SK-N-SH (cell line): ENCODE measurements around the gene ABLIM1. TPM values are rescaled to one million over a fixed set of nuclear protein-coding genes. Genes with fewer than 3 reads are reported as not detected.

Source experiments
- CTCF ChIA-PET: fragments of 300-600, 350-600 bp; formaldehyde crosslinking; extraction: SDS; loops from one replicate; lab custom pipeline; 2021; lab: Yijun Ruan, JAX
- POLR2A ChIA-PET: fragments of 350-600 bp; sonication (Branson Sonifier 250); formaldehyde crosslinking; extraction: SDS; loops from one replicate; lab custom pipeline; 2020; ENCODE audit warnings: antibody characterized with exemption, inconsistent platforms; lab: Yijun Ruan, JAX
- DNase-seq: peaks from one replicate; pipeline ENCODE4 v3.0.0; 2012
- H2AFZ ChIP-seq: fragments of 200-600 bp; sonication (generic); 2 replicates; pipeline ENCODE4 v1.8.1; 2016; ENCODE audit warnings: antibody characterized with exemption, mild to moderate bottlenecking, low read depth
- H3F3A ChIP-seq: fragments of 200-600 bp; sonication (generic); replicated peaks from 2 replicates; pipeline ENCODE3; 2016; ENCODE audit warnings: antibody characterized with exemption, mild to moderate bottlenecking; ENCODE audit not compliant: insufficient read depth
- H3K27ac ChIP-seq, 2 experiments: fragments of 200-500 bp in 1 of 2; fragments of 200-600 bp in 1 of 2; sonication (Bioruptor generic) in 1 of 2; sonication (generic), shearing (Covaris generic) in 1 of 2; 2 replicates each; pipeline versions ENCODE4 v1.5.1 to v1.6.1; 2014 to 2016; ENCODE audit warnings: low read depth in 2 of 2, inconsistent platforms in 1 of 2, low read length in 1 of 2, mild to moderate bottlenecking in 1 of 2, mixed read lengths in 1 of 2
- H3K27me3 ChIP-seq: fragments of 200-600 bp; sonication (generic), shearing (Covaris generic); 2 replicates; pipeline ENCODE4 v1.6.1; 2016; ENCODE audit warnings: mixed run types; ENCODE audit not compliant: insufficient read depth
- H3K36me3 ChIP-seq, 2 experiments: fragments of 200-500 bp in 1 of 2; fragments of 200-600 bp in 1 of 2; sonication (Bioruptor generic) in 1 of 2; sonication (generic) in 1 of 2; replicated peaks in 1 of 2; 2 replicates each; pipeline versions ENCODE3 to v1.5.1; 2014 to 2016; ENCODE audit warnings: low read length in 1 of 2, mild to moderate bottlenecking in 1 of 2; ENCODE audit not compliant: insufficient read depth in 2 of 2, control insufficient read depth in 1 of 2
- H3K4me1 ChIP-seq, 2 experiments: fragments of 200-500 bp in 1 of 2; fragments of 200-600 bp in 1 of 2; sonication (Bioruptor generic) in 1 of 2; sonication (generic), shearing (Covaris generic) in 1 of 2; 2 replicates each; pipeline versions ENCODE4 v1.5.1 to v1.6.1; 2014 to 2016; ENCODE audit warnings: low read depth in 1 of 2, low read length in 1 of 2, mixed run types in 1 of 2; ENCODE audit not compliant: insufficient read depth in 2 of 2, control insufficient read depth in 1 of 2
- H3K4me2 ChIP-seq: fragments of 200-600 bp; sonication (generic), shearing (Covaris generic); 2 replicates; pipeline ENCODE4 v1.6.1; 2017; ENCODE audit warnings: mixed run types
- H3K4me3 ChIP-seq, 2 experiments: fragments of 200-500 bp in 1 of 2; fragments of 200-600 bp in 1 of 2; sonication (Bioruptor generic) in 1 of 2; sonication (generic), shearing (Covaris generic) in 1 of 2; 2 replicates each; pipeline versions ENCODE4 v1.5.1 to v1.8.1; 2014 to 2016; ENCODE audit warnings: low read depth in 2 of 2, inconsistent platforms in 1 of 2, low read length in 1 of 2, mild to moderate bottlenecking in 1 of 2, mixed read lengths in 1 of 2, moderate library complexity in 1 of 2
- H3K79me2 ChIP-seq: fragments of 200-600 bp; sonication (generic); 2 replicates; pipeline ENCODE4 v1.8.1; 2017; ENCODE audit warnings: mild to moderate bottlenecking; ENCODE audit not compliant: insufficient read depth
- H3K9ac ChIP-seq: fragments of 200-600 bp; sonication (generic); 2 replicates; pipeline ENCODE4 v1.6.1; 2017; ENCODE audit warnings: mixed run types
- H3K9me2 ChIP-seq: fragments of 200-600 bp; sonication (generic); 2 replicates; pipeline ENCODE4 v1.6.1; 2017; ENCODE audit warnings: mixed run types
- H3K9me3 ChIP-seq: fragments of 200-600 bp; sonication (generic); 2 replicates; pipeline ENCODE4 v1.6.1; 2017; ENCODE audit warnings: mixed run types, mild to moderate bottlenecking, moderate library complexity
- H4K20me1 ChIP-seq: fragments of 200-600 bp; sonication (generic); 2 replicates; pipeline ENCODE4 v1.6.1; 2017; ENCODE audit warnings: mild to moderate bottlenecking, mixed run types; ENCODE audit not compliant: insufficient read depth
- CHD2 ChIP-seq: fragments of 150-350 bp; IDR thresholded peaks from 2 replicates; pipeline ENCODE4 v1.6.1; 2018; ENCODE audit warnings: low read length; ENCODE audit not compliant: partially characterized antibody
- ELF1 ChIP-seq: IDR thresholded peaks from 2 replicates; pipeline ENCODE4 v1.4.0; 2012
- EP300 ChIP-seq, 2 experiments: IDR thresholded peaks; 2 replicates each; pipeline versions ENCODE4 v1.4.0 to v1.6.1; 2012; ENCODE audit warnings: borderline replicate concordance in 1 of 2, low read depth in 1 of 2, low read length in 1 of 2
- EZH2phosphoT487 ChIP-seq: fragments of 200-600 bp; sonication (generic); IDR thresholded peaks from 2 replicates; pipeline ENCODE4 v1.6.1; 2017; ENCODE audit warnings: low read depth, mixed run types, mild to moderate bottlenecking, antibody characterized with exemption, moderate library complexity, borderline replicate concordance
- FOSL2 ChIP-seq: IDR thresholded peaks from 2 replicates; pipeline ENCODE4 v1.4.0; 2012; ENCODE audit warnings: low read depth, mild to moderate bottlenecking, moderate library complexity, borderline replicate concordance
- GABPA ChIP-seq: IDR thresholded peaks from 2 replicates; pipeline ENCODE4 v1.4.0; 2012; ENCODE audit warnings: low read depth, mild to moderate bottlenecking
- IRF3 ChIP-seq: fragments of 150-350 bp; IDR thresholded peaks from 2 replicates; pipeline ENCODE4 v1.6.1; 2016; ENCODE audit warnings: mild to moderate bottlenecking, low read depth, low read length
- JUND ChIP-seq: IDR thresholded peaks from 2 replicates; pipeline ENCODE4 v1.4.0; 2012
- MEF2A ChIP-seq: IDR thresholded peaks from 2 replicates; pipeline ENCODE4 v1.4.0; 2012; ENCODE audit warnings: low read depth, borderline replicate concordance
- MXI1 ChIP-seq: IDR thresholded peaks from 2 replicates; pipeline ENCODE4 v1.6.1; 2012; ENCODE audit warnings: mild to moderate bottlenecking, low read depth, low read length, improper control_type of control experiment
- NFIC ChIP-seq: IDR thresholded peaks from 2 replicates; pipeline ENCODE4 v1.4.0; 2012; ENCODE audit warnings: borderline replicate concordance
- NRF1 ChIP-seq: IDR thresholded peaks from 2 replicates; pipeline ENCODE4 v1.6.1; 2012; ENCODE audit warnings: low read depth, mild to moderate bottlenecking, low read length
- POLR2AphosphoS5 ChIP-seq: IDR thresholded peaks from 2 replicates; pipeline ENCODE4 v1.6.1; 2012; ENCODE audit warnings: low read depth, low read length
- RAD21 ChIP-seq: IDR thresholded peaks from 2 replicates; pipeline ENCODE4 v1.6.1; 2012; ENCODE audit warnings: mild to moderate bottlenecking, low read length
- RCOR1 ChIP-seq: fragments of 150-350 bp; IDR thresholded peaks from 2 replicates; pipeline ENCODE4 v1.6.1; 2017; ENCODE audit warnings: antibody characterized with exemption, low read length
- RFX5 ChIP-seq: IDR thresholded peaks from 2 replicates; pipeline ENCODE4 v1.6.1; 2012; ENCODE audit warnings: mild to moderate bottlenecking, improper control_type of control experiment, low read length
- SIN3A ChIP-seq: IDR thresholded peaks from 2 replicates; pipeline ENCODE4 v1.6.1; 2012; ENCODE audit warnings: low read depth, mild to moderate bottlenecking, low read length, moderate library complexity, borderline replicate concordance
- SMC3 ChIP-seq: IDR thresholded peaks from 2 replicates; pipeline ENCODE4 v1.6.1; 2012; ENCODE audit warnings: low read depth, low read length, improper control_type of control experiment
- TCF12 ChIP-seq: IDR thresholded peaks from 2 replicates; pipeline ENCODE4 v1.4.0; 2012
- ZBTB33 ChIP-seq: IDR thresholded peaks from 2 replicates; pipeline ENCODE4 v1.4.0; 2012; ENCODE audit warnings: low read depth, borderline replicate concordance
- WGBS: methylation state at CpG from one replicate; pipeline ENCODE4 v1.1.6; 2017; ENCODE audit warnings: low lambda C conversion rate; 5-methylcytosine and 5-hydroxymethylcytosine counted together
- polyA plus RNA-seq, 3 experiments: library from polyadenylated mRNA; depleted of rRNA; stranded (reverse); fragments of >200 nt; gene quantifications; 2 replicates each; pipeline ENCODE4 v1.2.3, GENCODE V29; 2012
- TF ChIP-seq, protein P1 (sequence below): IDR thresholded peaks from 2 replicates; pipeline ENCODE4 v1.4.0; 2012; ENCODE audit warnings: low read depth, borderline replicate concordance
- TF ChIP-seq, protein P2 (sequence below): IDR thresholded peaks from 2 replicates; pipeline ENCODE4; 2012

The ABLIM1 gene
- polyA plus RNA-seq, 1 of the 3 experiments (the other 2 are of a cell fraction) = 16.1 TPM

DNA sequence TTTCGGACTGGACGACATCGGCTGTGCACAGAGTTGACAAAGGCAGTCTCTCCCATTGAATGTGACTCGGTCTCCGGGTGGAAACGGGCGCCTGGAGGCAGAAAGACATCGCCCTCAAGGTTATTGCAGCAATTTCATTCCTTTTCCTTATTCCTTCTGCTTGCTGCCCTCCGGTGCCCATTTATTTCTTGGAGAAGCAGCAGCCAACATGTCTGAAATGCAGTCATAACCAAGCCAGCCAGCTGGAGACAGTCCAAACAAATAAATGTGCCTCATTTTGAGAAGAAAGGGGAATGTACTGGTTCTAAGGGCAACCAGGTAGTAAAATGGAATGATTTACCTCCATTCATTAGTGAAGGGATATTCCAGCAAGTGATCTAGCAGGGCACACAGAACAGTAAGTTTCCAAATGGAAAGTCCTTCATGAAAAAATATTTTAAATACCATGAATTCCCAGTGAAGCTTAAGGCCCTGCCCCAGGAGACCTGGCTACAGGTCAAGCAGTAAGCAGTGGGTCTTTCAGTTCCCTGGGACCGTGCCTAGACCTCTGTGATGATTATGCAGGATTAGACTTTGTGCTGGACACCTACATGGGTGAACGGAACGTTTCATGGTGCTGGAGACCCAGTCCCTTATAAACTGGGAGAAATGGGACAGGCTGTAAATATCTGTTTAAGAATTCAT lies 86.6 kb downstream of the ABLIM1 start:
- H3K27ac ChIP-seq = no peak overlapping the region
- H3K4me1 ChIP-seq = peaks cover 0 to 3% of the 10 kb centered on the region in 2 experiments; a peak in 1 of 4 replicates
- no peak for DNase-seq
- 98% methylated on average over 11 of the region's 12 CpGs for WGBS
- H2AFZ ChIP-seq = no peak overlapping the region
- H3K9me3 ChIP-seq = no peaks in the 10 kb centered on the region
- H3K9me2 ChIP-seq = no peaks in the 10 kb centered on the region
- TF ChIP-seq RAD21 (no peak), NRF1 (no peak), ELF1 (no peak), MXI1 (no peak), NFIC (peak; percentile 37; the same call in 1 of the 2 replicates), RCOR1 (no peak), CHD2 (no peak)
- TF ChIP-seq, protein P1, sequence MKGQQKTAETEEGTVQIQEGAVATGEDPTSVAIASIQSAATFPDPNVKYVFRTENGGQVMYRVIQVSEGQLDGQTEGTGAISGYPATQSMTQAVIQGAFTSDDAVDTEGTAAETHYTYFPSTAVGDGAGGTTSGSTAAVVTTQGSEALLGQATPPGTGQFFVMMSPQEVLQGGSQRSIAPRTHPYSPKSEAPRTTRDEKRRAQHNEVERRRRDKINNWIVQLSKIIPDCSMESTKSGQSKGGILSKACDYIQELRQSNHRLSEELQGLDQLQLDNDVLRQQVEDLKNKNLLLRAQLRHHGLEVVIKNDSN = no peak
- no peak overlapping the region for H3K9ac ChIP-seq
- ChIA-PET POLR2A (no interaction called here), CTCF (interaction anchor here (0.8 to 2.2 kb wide), 5 partner anchors 13 to 196 kb away, joined by 3 to 7 read pairs (median 3); no protein-coding TSS in a partner anchor)
- no peaks in the 10 kb centered on the region for H4K20me1 ChIP-seq
- H3K4me2 ChIP-seq = no peak overlapping the region
- no peaks in the 10 kb centered on the region for H3K79me2 ChIP-seq
- H3K36me3 ChIP-seq = peaks cover 0 to 7% of the 10 kb centered on the region in 2 experiments
- H3K4me3 ChIP-seq = no peak overlapping the region
- no peaks in the 10 kb centered on the region for H3K27me3 ChIP-seq
- H3F3A ChIP-seq = no peaks in the 10 kb centered on the region

DNA sequence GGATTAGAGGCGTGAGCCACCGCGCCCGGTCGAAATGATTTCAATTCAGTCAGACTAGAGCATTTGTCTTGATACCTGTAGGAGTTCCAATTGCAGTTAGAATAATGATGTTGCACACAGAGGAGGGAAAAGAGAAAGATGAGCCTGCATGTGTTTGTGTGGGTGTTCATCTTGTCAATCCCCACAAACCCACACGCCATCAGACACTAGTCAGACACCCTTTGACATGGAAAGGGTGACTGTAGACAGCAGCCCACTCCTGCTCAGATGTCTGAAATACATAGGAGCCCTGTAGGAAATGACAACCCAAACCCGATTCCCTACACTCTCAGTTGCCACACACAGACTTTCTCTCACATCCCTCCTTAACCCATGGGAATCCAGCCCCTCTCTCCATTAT lies 92.0 kb downstream of the ABLIM1 start:
- WGBS = 96% methylated on average over 7 of the region's 7 CpGs
- H3K4me3 ChIP-seq = no peak overlapping the region
- H3K36me3 ChIP-seq = no peaks in the 10 kb centered on the region
- H3K27ac ChIP-seq = no peak overlapping the region
- H3F3A ChIP-seq = peaks cover 3% of the 10 kb centered on the region
- no peaks in the 10 kb centered on the region for H3K27me3 ChIP-seq
- H4K20me1 ChIP-seq = no peaks in the 10 kb centered on the region
- DNase-seq = no peak
- H3K9ac ChIP-seq = no peak overlapping the region
- H2AFZ ChIP-seq = no peak overlapping the region
- no peaks in the 10 kb centered on the region; a peak in 1 of 4 replicates for H3K4me1 ChIP-seq
- POLR2A ChIA-PET = no interaction called here
- no peaks in the 10 kb centered on the region for H3K9me2 ChIP-seq
- no peak overlapping the region for H3K4me2 ChIP-seq
- CTCF ChIA-PET = no interaction called here
- no peaks in the 10 kb centered on the region for H3K9me3 ChIP-seq
- no peaks in the 10 kb centered on the region for H3K79me2 ChIP-seq
- TF ChIP-seq POLR2AphosphoS5 (no peak), TCF12 (no peak), ELF1 (no peak), NRF1 (no peak), EP300 (IDR thresholded peaks at IDR 0.05; ENCODE audit: borderline replicate concordance in 1 of 2, low read depth in 1 of 2, low read length in 1 of 2) (no peak), EZH2phosphoT487 (no peak), SIN3A (no peak), RAD21 (no peak), CHD2 (no peak), JUND (no peak), SMC3 (no peak), GABPA (no peak), MEF2A (no peak), ZBTB33 (no peak), IRF3 (no peak), RFX5 (no peak), FOSL2 (no peak)
- TF ChIP-seq, protein P1 = no peak
- TF ChIP-seq, protein P2, sequence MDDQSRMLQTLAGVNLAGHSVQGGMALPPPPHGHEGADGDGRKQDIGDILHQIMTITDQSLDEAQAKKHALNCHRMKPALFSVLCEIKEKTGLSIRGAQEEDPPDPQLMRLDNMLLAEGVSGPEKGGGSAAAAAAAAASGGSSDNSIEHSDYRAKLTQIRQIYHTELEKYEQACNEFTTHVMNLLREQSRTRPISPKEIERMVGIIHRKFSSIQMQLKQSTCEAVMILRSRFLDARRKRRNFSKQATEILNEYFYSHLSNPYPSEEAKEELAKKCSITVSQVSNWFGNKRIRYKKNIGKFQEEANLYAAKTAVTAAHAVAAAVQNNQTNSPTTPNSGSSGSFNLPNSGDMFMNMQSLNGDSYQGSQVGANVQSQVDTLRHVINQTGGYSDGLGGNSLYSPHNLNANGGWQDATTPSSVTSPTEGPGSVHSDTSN = no peak
